K562 (cell line): ENCODE data around the gene SLC2A8. TPM values are rescaled to one million over a fixed set of nuclear protein-coding genes. Genes with fewer than 3 reads are reported as not detected.

ENCODE experiments used
- ATF1 ChIP-seq, 2 experiments: fragments of 450-650 bp in 1 of 2; IDR thresholded peaks; 2 replicates each; pipeline ENCODE4 v1.6.1; 2016; ENCODE audit warnings: missing compliant biosample characterization in 1 of 2, missing genetic modification characterization in 1 of 2
- CBFA2T3 ChIP-seq: fragments of 450-650 bp; IDR thresholded peaks from 2 replicates; pipeline ENCODE4 v1.6.1; 2017
- CHCHD3 ChIP-seq: fragments of 250-450 bp; sonication (Bioruptor Pico); IDR thresholded peaks from 2 replicates; pipeline ENCODE4 v2.1.2; 2022; ENCODE audit warnings: mild to moderate bottlenecking
- COPS2 ChIP-seq: fragments of 450-650 bp; conservative IDR thresholded peaks from 2 replicates; pipeline ENCODE4 v1.6.1; 2016; ENCODE audit warnings: mild to moderate bottlenecking, moderate library complexity
- ERF ChIP-seq: fragments of 450-650 bp; formaldehyde crosslinking; IDR thresholded peaks from 2 replicates; pipeline ENCODE4 v1.4.0; 2020; ENCODE audit warnings: mild to moderate bottlenecking, mixed read lengths
- IFI16 ChIP-seq: fragments of 250-450 bp; sonication (Bioruptor Pico); IDR thresholded peaks from 2 replicates; pipeline ENCODE4 v2.1.2; 2022; ENCODE audit warnings: mild to moderate bottlenecking, inconsistent platforms
- KDM4B ChIP-seq, 2 experiments: fragments of 450-650 bp in 1 of 2; sonication (generic) in 1 of 2; IDR thresholded peaks; 2 replicates each; pipeline ENCODE4 v1.6.1; 2016 to 2017; ENCODE audit warnings: borderline replicate concordance in 2 of 2, antibody characterized with exemption in 1 of 2, low read depth in 1 of 2, mild to moderate bottlenecking in 1 of 2
- KDM5B ChIP-seq: fragments of 200-600 bp; sonication (generic); IDR thresholded peaks from 2 replicates; pipeline ENCODE4 v1.6.1; 2012; ENCODE audit warnings: low read depth, mild to moderate bottlenecking, moderate library complexity, low read length, control low read depth, inconsistent platforms; ENCODE audit not compliant: insufficient replicate concordance
- MCM7 ChIP-seq, 2 experiments: fragments of 450-650 bp; IDR thresholded peaks; 2 replicates each; pipeline ENCODE4 v1.6.1; 2016 to 2018
- NBN ChIP-seq: fragments of 450-650 bp; IDR thresholded peaks from 2 replicates; pipeline ENCODE4 v1.6.1; 2016; ENCODE audit warnings: low read depth, mild to moderate bottlenecking
- NCOR1 ChIP-seq: fragments of 450-650 bp; IDR thresholded peaks from 2 replicates; pipeline ENCODE4 v1.6.1; 2016; ENCODE audit warnings: mild to moderate bottlenecking, moderate library complexity
- NEUROD1 ChIP-seq: fragments of 150-350 bp; IDR thresholded peaks from 2 replicates; pipeline ENCODE4 v1.6.1; 2014; ENCODE audit warnings: borderline replicate concordance, low read length, low read depth; ENCODE audit not compliant: partially characterized antibody
- NR2C2 ChIP-seq, 2 experiments: fragments of 200-800 bp in 1 of 2; sonication (Bioruptor generic) in 1 of 2; sonication (generic) in 1 of 2; formaldehyde crosslinking in 1 of 2; IDR thresholded peaks; 2 replicates each; pipeline versions ENCODE4 v1.6.1 to v1.8.0; 2016 to 2022; ENCODE audit warnings: mild to moderate bottlenecking in 1 of 2, missing compliant biosample characterization in 1 of 2, missing genetic modification characterization in 1 of 2, missing genetic modification reagents in 1 of 2
- PCBP1 ChIP-seq: fragments of 200-400 bp; formaldehyde crosslinking; IDR thresholded peaks from 2 replicates; pipeline ENCODE4 v1.6.1; 2018; ENCODE audit warnings: mild to moderate bottlenecking, low read depth, low read length; ENCODE audit not compliant: poor library complexity, severe bottlenecking
- PHF20 ChIP-seq: fragments of 450-650 bp; IDR thresholded peaks from 2 replicates; pipeline ENCODE4 v1.6.1; 2018; ENCODE audit not compliant: partially characterized antibody
- SETDB1 ChIP-seq: IDR thresholded peaks from one replicate; pipeline ENCODE4 v1.6.1; 2012; ENCODE audit warnings: low read length, control low read depth, inconsistent platforms
- SMAD4 ChIP-seq: fragments of 250-450 bp; sonication (Bioruptor Pico); conservative IDR thresholded peaks from 2 replicates; pipeline ENCODE4 v1.8.0; 2021; ENCODE audit warnings: inconsistent platforms, mild to moderate bottlenecking, moderate library complexity
- TBP ChIP-seq: optimal IDR thresholded peaks from 2 replicates; pipeline ENCODE3; 2011; ENCODE audit warnings: low read depth, low read length, improper control_type of control experiment
- TOE1 ChIP-seq, 2 experiments: fragments of 450-650 bp in 1 of 2; sonication (generic) in 1 of 2; formaldehyde crosslinking in 1 of 2; IDR thresholded peaks; 2 replicates each; pipeline versions ENCODE4 v1.7.1 to v1.8.0; 2016 to 2022; ENCODE audit warnings: borderline replicate concordance in 2 of 2, mild to moderate bottlenecking in 2 of 2, antibody characterized with exemption in 1 of 2, inconsistent platforms in 1 of 2, low read depth in 1 of 2, missing genetic modification reagents in 1 of 2, moderate library complexity in 1 of 2
- TSHZ1 ChIP-seq: fragments of 250-450 bp; sonication (Bioruptor Pico); IDR thresholded peaks from 2 replicates; pipeline ENCODE4 v1.4.0; 2020; ENCODE audit warnings: mild to moderate bottlenecking, moderate library complexity
- VEZF1 ChIP-seq: fragments of 200-800 bp; sonication (Bioruptor generic); IDR thresholded peaks from 2 replicates; pipeline ENCODE4 v1.6.1; 2017; ENCODE audit warnings: missing genetic modification characterization, missing compliant biosample characterization
- ZNF224 ChIP-seq: sonication (generic); formaldehyde crosslinking; IDR thresholded peaks from 2 replicates; pipeline ENCODE4 v1.8.0; 2022; ENCODE audit warnings: mild to moderate bottlenecking, missing genetic modification reagents
- ZNF263 ChIP-seq: sonication (generic); formaldehyde crosslinking; IDR thresholded peaks from 2 replicates; pipeline ENCODE4 v1.8.0; 2022; ENCODE audit warnings: mild to moderate bottlenecking, missing genetic modification reagents, borderline replicate concordance
- ZNF324 ChIP-seq: fragments of 250-450 bp; sonication (Bioruptor Pico); IDR thresholded peaks from 2 replicates; pipeline ENCODE4 v1.4.0; 2020; ENCODE audit warnings: mild to moderate bottlenecking
- polyA plus RNA-seq, 8 experiments: library from polyadenylated mRNA; depleted of rRNA in 4 of 8; stranded (reverse) in 5 of 8; unstranded in 3 of 8; fragments of >200 nt; fragmentation: Nextera tagmentation in 2 of 8; fragmentation: Illumina TruSeq in 1 of 8; extraction: Ambion mirVana in 2 of 8; extraction: Trizol in 1 of 8; gene quantifications; 2 replicates each; pipeline versions ENCODE4 v1.2.1 to v1.2.3, GENCODE V29; 2011 to 2014; ENCODE audit warnings: inconsistent platforms in 1 of 8, missing spikeins in 1 of 8
- total RNA-seq, 7 experiments: library from RNA; depleted of rRNA in 6 of 7; stranded (reverse); fragments of >200 nt in 6 of 7; fragmentation: Illumina TruSeq in 2 of 7; extraction: Trizol in 2 of 7; gene quantifications; 2 replicates each; pipeline versions ENCODE4 v1.2.1 to v1.2.3, GENCODE V29; 2011 to 2021; ENCODE audit warnings: low replicate concordance in 1 of 7

Gene SLC2A8
- total and polyA plus RNA-seq, 9 of the 15 experiments (the other 6 are each of a cell fraction or from before 2014, with no cell fraction given) = 0.13 to 12.9 (median 5.2) TPM

- no peak; the same call in 1 of the 2 replicates for TF ChIP-seq NR2C2 (CRISPR knock-in tag; IDR thresholded peaks at IDR 0.05)
- TF ChIP-seq NR2C2 (tag; IDR thresholded peaks at IDR 0.05) = peak; percentile 84
- TF ChIP-seq MCM7 (IDR thresholded peaks at IDR 0.05) = no peak
- TF ChIP-seq KDM5B = no peak
- TF ChIP-seq SMAD4 = peak; percentile 37; the same call in 1 of the 2 replicates
- TF ChIP-seq NCOR1 = peak; percentile 54; the same call in 1 of the 2 replicates
- no peak for TF ChIP-seq IFI16 (CRISPR knock-in tag)
- peak; percentile 76 for TF ChIP-seq VEZF1 (CRISPR knock-in tag)
- no peak for TF ChIP-seq CHCHD3 (CRISPR knock-in tag)
- no peak for TF ChIP-seq TSHZ1 (CRISPR knock-in tag)
- TF ChIP-seq TBP = peak; percentile 76
- TF ChIP-seq SETDB1 = no peak
- TF ChIP-seq NEUROD1 = no peak
- no peak; the same call in 1 of the 2 replicates for TF ChIP-seq NBN
- no peak for TF ChIP-seq PCBP1
- TF ChIP-seq ATF1 (CRISPR knock-in tag; IDR thresholded peaks at IDR 0.05) = no peak
- TF ChIP-seq ATF1 (tag; IDR thresholded peaks at IDR 0.05) = peak; percentile 46; the same call in 1 of the 2 replicates
- TF ChIP-seq KDM4B (IDR thresholded peaks at IDR 0.05; ENCODE audit: borderline replicate concordance in 2 of 2, low read depth in 1 of 2) = no peak
- peak; percentile 73; the same call in 1 of the 2 replicates for TF ChIP-seq TOE1 (IDR thresholded peaks at IDR 0.05; ENCODE audit: borderline replicate concordance)
- TF ChIP-seq TOE1 (CRISPR knock-in tag; IDR thresholded peaks at IDR 0.05; ENCODE audit: borderline replicate concordance, low read depth) = no peak
- no peak for TF ChIP-seq ZNF224 (CRISPR knock-in tag)
- TF ChIP-seq ZNF263 (CRISPR knock-in tag) = peak; percentile 88
- no peak for TF ChIP-seq PHF20
- peak; percentile 59 for TF ChIP-seq CBFA2T3
- TF ChIP-seq ZNF324 (CRISPR knock-in tag) = no peak
- TF ChIP-seq ERF (CRISPR knock-in tag) = no peak
- TF ChIP-seq COPS2 = no peak
These were observed 25.3 kb downstream of the SLC2A8 start (continued) for GRCh38 chr9:127422133-127422782.
